HG02798 (cell line): ENCODE results near the gene PGBD5.
A peak's percentile ranks its signal among the peaks of the same experiment; 100 is the strongest.

Source experiments
- ATAC-seq: cut with Tn5 transposase; IDR thresholded peaks from one replicate; pipeline ENCODE4 v1.9.1; 2021; ENCODE audit warnings: mild to moderate bottlenecking; ENCODE audit not compliant: unreplicated experiment, poor library complexity

Gene PGBD5

GRCh38 chr1:230271300-230272035 is 154.7 kb downstream of the PGBD5 start:
- no peak for ATAC-seq

- ATAC-seq = peak; percentile 47
These were observed 155.4 kb downstream of the PGBD5 start for GRCh38 chr1:230270559-230271281.

GRCh38 chr1:230270185-230270558 is 156.0 kb downstream of the PGBD5 start:
- ATAC-seq = peak; percentile 8

- no peak for ATAC-seq
These were observed 157.6 kb downstream of the PGBD5 start for GRCh38 chr1:230268371-230269170.

GRCh38 chr1:230267338-230268065 is 158.6 kb downstream of the PGBD5 start:
- ATAC-seq = no peak

- ATAC-seq = no peak
These were observed 159.7 kb downstream of the PGBD5 start for GRCh38 chr1:230266456-230266855.

GRCh38 chr1:230265200-230266115 is 160.7 kb downstream of the PGBD5 start:
- no peak for ATAC-seq
